Mesenchymal stem cell (in vitro differentiated cells and primary cell): Measurements from ENCODE around the gene MTTP.

Experiments
- DNase-seq: peaks from one replicate; pipeline ENCODE4 v3.0.0-alpha.2; 2013
- H2AFZ ChIP-seq: one replicate; pipeline ENCODE4 v1.6.1; 2013; ENCODE audit warnings: low read depth, mild to moderate bottlenecking, control low read depth, inconsistent platforms, low read length, moderate library complexity
- H2AK5ac ChIP-seq: 2 replicates; pipeline ENCODE4 v1.6.1; 2013; ENCODE audit warnings: low read length, moderate library complexity, mild to moderate bottlenecking, inconsistent platforms; ENCODE audit not compliant: severe bottlenecking
- H2BK120ac ChIP-seq: one replicate; pipeline ENCODE4 v1.6.1; 2013; ENCODE audit warnings: low read depth, mild to moderate bottlenecking, inconsistent platforms, low read length, moderate library complexity
- H2BK12ac ChIP-seq, 2 experiments: one replicate each; pipeline ENCODE4 v1.6.1; 2013; ENCODE audit warnings: inconsistent platforms in 2 of 2, low read length in 2 of 2, mild to moderate bottlenecking in 2 of 2, moderate library complexity in 2 of 2, control low read depth in 1 of 2
- H2BK15ac ChIP-seq: one replicate; pipeline ENCODE4 v1.6.1; 2013; ENCODE audit warnings: mild to moderate bottlenecking, low read depth, inconsistent platforms; ENCODE audit not compliant: poor library complexity, severe bottlenecking
- H2BK5ac ChIP-seq: 2 replicates; pipeline ENCODE4 v1.6.1; 2013; ENCODE audit warnings: low read depth, mild to moderate bottlenecking, low read length, control low read depth, inconsistent platforms; ENCODE audit not compliant: poor library complexity, severe bottlenecking
- H3K14ac ChIP-seq, 2 experiments: one replicate each; pipeline ENCODE4 v1.6.1; 2013; ENCODE audit warnings: inconsistent platforms in 2 of 2, low read length in 2 of 2, control low read depth in 1 of 2, mild to moderate bottlenecking in 1 of 2, moderate library complexity in 1 of 2
- H3K18ac ChIP-seq, 2 experiments: one replicate each; pipeline ENCODE4 v1.6.1; 2013; ENCODE audit warnings: inconsistent platforms in 2 of 2, low read length in 2 of 2, control low read depth in 1 of 2, low read depth in 1 of 2, mild to moderate bottlenecking in 1 of 2
- H3K23ac ChIP-seq, 2 experiments: one replicate each; pipeline ENCODE4 v1.6.1; 2013; ENCODE audit warnings: inconsistent platforms in 2 of 2, low read length in 2 of 2, mild to moderate bottlenecking in 2 of 2, moderate library complexity in 2 of 2, control low read depth in 1 of 2
- H3K27ac ChIP-seq: 2 replicates; pipeline ENCODE4 v1.5.1; 2013; ENCODE audit warnings: mild to moderate bottlenecking, moderate library complexity, low read length, control low read depth, inconsistent platforms; ENCODE audit not compliant: poor library complexity, severe bottlenecking
- H3K27me3 ChIP-seq, 2 experiments: 2 replicates each; pipeline versions ENCODE4 v1.6.1 to v1.7.0; 2013; ENCODE audit warnings: low read length in 2 of 2, mild to moderate bottlenecking in 2 of 2, moderate library complexity in 2 of 2, control low read depth in 1 of 2, inconsistent platforms in 1 of 2; ENCODE audit not compliant: control insufficient read depth in 1 of 2, insufficient read depth in 1 of 2
- H3K36me3 ChIP-seq, 2 experiments: 2 replicates each; pipeline versions ENCODE4 v1.6.1 to v1.7.0; 2013; ENCODE audit warnings: low read length in 2 of 2, control low read depth in 1 of 2, inconsistent platforms in 1 of 2, low read depth in 1 of 2, mild to moderate bottlenecking in 1 of 2; ENCODE audit not compliant: insufficient read depth in 2 of 2, control insufficient read depth in 1 of 2
- H3K4ac ChIP-seq, 2 experiments: one replicate each; pipeline ENCODE4 v1.6.1; 2013; ENCODE audit warnings: inconsistent platforms in 2 of 2, low read length in 2 of 2, mild to moderate bottlenecking in 2 of 2, moderate library complexity in 2 of 2, control low read depth in 1 of 2, low read depth in 1 of 2
- H3K4me1 ChIP-seq: 2 replicates; pipeline ENCODE4 v1.6.1; 2013; ENCODE audit warnings: low read depth, low read length, control low read depth; ENCODE audit not compliant: control insufficient read depth, insufficient read depth
- H3K4me2 ChIP-seq: 2 replicates; pipeline ENCODE4 v1.6.1; 2013; ENCODE audit warnings: low read length, mild to moderate bottlenecking, inconsistent platforms; ENCODE audit not compliant: poor library complexity, severe bottlenecking
- H3K4me3 ChIP-seq, 2 experiments: 2 replicates each; pipeline versions ENCODE4 v1.5.1 to v1.7.0; 2013; ENCODE audit warnings: low read length in 2 of 2, mild to moderate bottlenecking in 2 of 2, control low read depth in 1 of 2, low read depth in 1 of 2; ENCODE audit not compliant: insufficient read depth in 1 of 2
- H3K79me1 ChIP-seq: replicated peaks from 2 replicates; pipeline ENCODE4 v1.6.1; 2013; ENCODE audit warnings: mild to moderate bottlenecking, control low read depth, low read length, inconsistent platforms; ENCODE audit not compliant: poor library complexity, severe bottlenecking
- H3K9ac ChIP-seq: 2 replicates; pipeline ENCODE4 v1.7.0; 2013; ENCODE audit warnings: mild to moderate bottlenecking, low read length, moderate library complexity
- H3K9me3 ChIP-seq: 2 replicates; pipeline ENCODE4 v1.7.0; 2013; ENCODE audit warnings: mild to moderate bottlenecking, low read length; ENCODE audit not compliant: control insufficient read depth
- H4K8ac ChIP-seq: one replicate; pipeline ENCODE4 v1.6.1; 2013; ENCODE audit warnings: inconsistent platforms, mild to moderate bottlenecking, low read length, moderate library complexity
- H4K91ac ChIP-seq: one replicate; pipeline ENCODE4 v1.6.1; 2013; ENCODE audit warnings: mild to moderate bottlenecking, low read length, inconsistent platforms
- WGBS: methylation state at CpG from one replicate; pipeline ENCODE4 v1.1.7; 2013; ENCODE audit warnings: mixed read lengths; 5-methylcytosine and 5-hydroxymethylcytosine counted together

The MTTP gene

GRCh38 chr4:99655308-99656081, 80.9 kb downstream of the MTTP start:
- Histone ChIP-seq H3K4me1 (peaks cover 6% of the 10 kb centered on the region), H3K18ac (no peak overlapping the region), H2BK120ac (no peak overlapping the region), H3K9ac (no peak overlapping the region), H3K4me2 (no peak overlapping the region), H2BK5ac (no peak overlapping the region), H3K36me3 (no peaks in the 10 kb centered on the region), H2AK5ac (no peak overlapping the region), H3K27me3 (no peaks in the 10 kb centered on the region), H4K8ac (no peak overlapping the region), H3K27ac (no peak overlapping the region), H2AFZ (no peak overlapping the region), H3K79me1 (no peaks in the 10 kb centered on the region), H2BK15ac (no peak overlapping the region), H3K14ac (no peak overlapping the region), H3K9me3 (no peaks in the 10 kb centered on the region), H4K91ac (no peak overlapping the region), H3K23ac (no peak overlapping the region), H3K4me3 (no peak overlapping the region), H2BK12ac (no peak overlapping the region), H3K4ac (no peak overlapping the region)
- WGBS, result 83% methylated on average over 7 of the region's 9 CpGs
- peak; percentile 8 for DNase-seq

DNA sequence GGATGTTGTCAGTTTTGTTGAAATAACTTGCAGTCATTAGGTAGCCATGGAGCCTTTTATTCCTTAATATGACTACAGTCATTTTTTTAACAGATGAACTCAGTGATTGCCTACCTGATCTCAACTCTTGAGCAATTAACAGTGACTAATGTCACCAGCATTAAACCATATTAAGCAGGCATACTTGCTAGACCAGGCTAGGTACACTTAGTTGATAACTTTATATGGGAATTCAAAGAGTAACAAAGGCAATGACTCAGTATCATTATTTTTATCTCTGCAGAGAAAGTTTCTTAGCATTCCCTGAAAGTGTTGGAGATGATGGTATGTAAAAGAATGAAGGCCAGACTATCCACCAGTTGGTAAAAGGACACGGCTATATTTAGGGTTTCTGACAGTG, 83.2 kb downstream of the MTTP start, which contains the start of gene C4orf54:
C4orf54 (minus strand) TSS at position 31 of the 400 bp plus-strand sequence. CDS start 3,180 bp downstream, outside the sequence.
- Histone ChIP-seq H2BK15ac (no peak within 1 kb of the TSS), H3K4ac (no peak within 1 kb of the TSS), H3K14ac (no peak within 1 kb of the TSS), H3K27ac (no peak within 1 kb of the TSS), H3K18ac (no peak within 1 kb of the TSS), H2BK12ac (no peak within 1 kb of the TSS), H3K23ac (no peak within 1 kb of the TSS), H2BK120ac (no peak within 1 kb of the TSS), H3K79me1 (no peaks in the 10 kb centered on the region), H3K4me3 (no peak within 1 kb of the TSS), H3K9me3 (no peaks in the 10 kb centered on the region), H3K4me1 (peaks cover 6% of the 10 kb centered on the region), H2BK5ac (no peak within 1 kb of the TSS), H2AFZ (no peak within 1 kb of the TSS), H3K27me3 (no peaks in the 10 kb centered on the region), H4K91ac (no peak within 1 kb of the TSS), H3K36me3 (no peaks in the 10 kb centered on the region), H3K9ac (no peak within 1 kb of the TSS), H2AK5ac (no peak within 1 kb of the TSS), H3K4me2 (no peak within 1 kb of the TSS), H4K8ac (no peak within 1 kb of the TSS)
- WGBS, result 100% methylated on average over 1 of the region's 1 CpG
- DNase-seq, result no peak

GRCh38 chr4:99658666-99659065, 84.0 kb downstream of the MTTP start:
- H3K27ac ChIP-seq, result no peak overlapping the region
- no peak overlapping the region for H3K23ac ChIP-seq
- no peak overlapping the region for H3K4me3 ChIP-seq
- no peak for DNase-seq
- no peak overlapping the region for H3K4ac ChIP-seq
- H3K14ac ChIP-seq, result no peak overlapping the region
- no peak overlapping the region for H3K4me2 ChIP-seq
- no peaks in the 10 kb centered on the region for H3K79me1 ChIP-seq
- no peak overlapping the region for H2BK15ac ChIP-seq
- no peaks in the 10 kb centered on the region for H3K9me3 ChIP-seq
- H3K27me3 ChIP-seq, result no peaks in the 10 kb centered on the region
- no peak overlapping the region for H2BK5ac ChIP-seq
- H2AK5ac ChIP-seq, result no peak overlapping the region
- 86% methylated on average over 4 of the region's 4 CpGs for WGBS
- H2AFZ ChIP-seq, result no peak overlapping the region
- H4K91ac ChIP-seq, result no peak overlapping the region
- H3K36me3 ChIP-seq, result no peaks in the 10 kb centered on the region
- H4K8ac ChIP-seq, result no peak overlapping the region
- no peak overlapping the region for H2BK12ac ChIP-seq
- H3K9ac ChIP-seq, result no peak overlapping the region
- H3K18ac ChIP-seq, result no peak overlapping the region
- H2BK120ac ChIP-seq, result no peak overlapping the region
- peaks cover 6% of the 10 kb centered on the region for H3K4me1 ChIP-seq

DNA sequence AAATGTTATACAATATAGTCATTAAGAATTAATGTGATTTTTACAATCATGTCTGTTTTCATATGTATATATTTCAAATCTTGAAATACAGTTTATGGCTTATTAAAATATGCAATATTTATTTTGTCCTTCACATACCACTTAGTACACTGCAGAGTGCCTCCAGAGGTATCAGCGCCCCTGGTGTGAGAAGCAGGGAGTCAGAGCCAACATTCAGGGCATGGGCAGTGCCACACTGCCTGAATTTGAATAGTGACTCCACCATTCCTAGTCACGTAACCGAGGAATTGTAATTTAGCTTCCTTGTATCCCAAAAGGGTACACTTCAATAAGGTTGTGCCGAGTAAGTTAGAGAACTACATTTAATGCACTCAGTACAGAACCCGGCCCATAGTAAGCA, 87.3 kb downstream of the MTTP start:
- WGBS, result 93% methylated on average over 3 of the region's 5 CpGs

More for the DNA sequence above, 87.3 kb downstream of the MTTP start:
- H4K91ac ChIP-seq, result no peak overlapping the region
- H2BK15ac ChIP-seq, result no peak overlapping the region
- H3K18ac ChIP-seq, result no peak overlapping the region
- no peak overlapping the region for H2AK5ac ChIP-seq
- no peak overlapping the region for H2BK5ac ChIP-seq
- H3K4me1 ChIP-seq, result no peaks in the 10 kb centered on the region
- no peaks in the 10 kb centered on the region for H3K27me3 ChIP-seq
- no peak overlapping the region for H3K14ac ChIP-seq
- no peaks in the 10 kb centered on the region for H3K9me3 ChIP-seq
- no peak overlapping the region for H2BK12ac ChIP-seq
- H3K4me2 ChIP-seq, result no peak overlapping the region
- no peak for DNase-seq
- H3K9ac ChIP-seq, result no peak overlapping the region
- H3K27ac ChIP-seq, result no peak overlapping the region
- no peak overlapping the region for H3K4ac ChIP-seq
- H2AFZ ChIP-seq, result no peak overlapping the region
- no peaks in the 10 kb centered on the region for H3K36me3 ChIP-seq
- no peaks in the 10 kb centered on the region for H3K79me1 ChIP-seq
- H2BK120ac ChIP-seq, result no peak overlapping the region
- H3K23ac ChIP-seq, result no peak overlapping the region
- H3K4me3 ChIP-seq, result no peak overlapping the region
- no peak overlapping the region for H4K8ac ChIP-seq
